Adrenal gland (tissue), 5 donors: ENCODE measurements around the gene CEACAM21.

ENCODE experiments used
- POLR2A ChIP-seq, 2 donors: fragments of 450-650 bp; IDR thresholded peaks; one replicate each; pipeline ENCODE4 v1.6.1; 2017; ENCODE audit warnings: antibody characterized with exemption in 2 of 2, mild to moderate bottlenecking in 2 of 2, moderate library complexity in 1 of 2
- TF ChIP-seq, protein P1 (sequence below), 6 experiments: fragments of 450-650 bp in 4 of 6; fragments of 200-600 bp in 2 of 6; sonication (generic) in 1 of 6; IDR thresholded peaks; 1 replicate in 5 of 6; 2 replicates in 1 of 6; pipeline versions ENCODE4 v1.5.1 to v1.8.0; 2016 to 2021; ENCODE audit warnings: antibody characterized with exemption in 6 of 6, mild to moderate bottlenecking in 2 of 6, moderate library complexity in 1 of 6
- donor health status: DM: no; HTN: no; CAD: no.

DNA sequence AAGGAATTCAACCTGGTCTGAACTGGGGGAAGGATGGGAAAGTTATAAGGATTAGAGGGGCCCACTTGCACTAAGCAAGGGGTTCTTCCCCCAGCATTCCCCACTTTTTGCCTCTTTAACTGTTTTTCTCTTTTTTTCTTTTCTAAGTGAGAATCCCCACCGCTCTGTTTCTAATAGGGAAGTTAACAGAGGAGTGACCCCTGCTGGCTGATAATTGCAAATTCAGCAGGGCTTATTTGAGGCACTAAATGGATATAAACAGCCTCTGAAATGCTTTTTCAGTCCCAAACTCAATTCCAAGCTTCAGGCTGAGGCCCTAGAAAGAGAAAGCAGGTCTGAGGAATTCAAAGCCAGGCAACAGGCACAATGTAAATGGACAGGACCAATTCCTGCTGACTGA lies 38.2 kb upstream of the CEACAM21 start:
- TF ChIP-seq, protein P1, sequence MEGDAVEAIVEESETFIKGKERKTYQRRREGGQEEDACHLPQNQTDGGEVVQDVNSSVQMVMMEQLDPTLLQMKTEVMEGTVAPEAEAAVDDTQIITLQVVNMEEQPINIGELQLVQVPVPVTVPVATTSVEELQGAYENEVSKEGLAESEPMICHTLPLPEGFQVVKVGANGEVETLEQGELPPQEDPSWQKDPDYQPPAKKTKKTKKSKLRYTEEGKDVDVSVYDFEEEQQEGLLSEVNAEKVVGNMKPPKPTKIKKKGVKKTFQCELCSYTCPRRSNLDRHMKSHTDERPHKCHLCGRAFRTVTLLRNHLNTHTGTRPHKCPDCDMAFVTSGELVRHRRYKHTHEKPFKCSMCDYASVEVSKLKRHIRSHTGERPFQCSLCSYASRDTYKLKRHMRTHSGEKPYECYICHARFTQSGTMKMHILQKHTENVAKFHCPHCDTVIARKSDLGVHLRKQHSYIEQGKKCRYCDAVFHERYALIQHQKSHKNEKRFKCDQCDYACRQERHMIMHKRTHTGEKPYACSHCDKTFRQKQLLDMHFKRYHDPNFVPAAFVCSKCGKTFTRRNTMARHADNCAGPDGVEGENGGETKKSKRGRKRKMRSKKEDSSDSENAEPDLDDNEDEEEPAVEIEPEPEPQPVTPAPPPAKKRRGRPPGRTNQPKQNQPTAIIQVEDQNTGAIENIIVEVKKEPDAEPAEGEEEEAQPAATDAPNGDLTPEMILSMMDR (IDR thresholded peaks at IDR 0.05) = peak; percentile 27 to 55 (median 46)
- TF ChIP-seq POLR2A (IDR thresholded peaks at IDR 0.05) = no peak
